ENCODE data around the gene SLC8B1. TPM values are rescaled to one million over a fixed set of nuclear protein-coding genes. Genes with fewer than 3 reads are reported as not detected.
A peak's percentile ranks its signal among the peaks of the same experiment; 100 is the strongest.

The SLC8B1 gene
- total RNA-seq, result 10 to 100 TPM; 22.7 to 59.3 (median 41.3) TPM

DNA sequence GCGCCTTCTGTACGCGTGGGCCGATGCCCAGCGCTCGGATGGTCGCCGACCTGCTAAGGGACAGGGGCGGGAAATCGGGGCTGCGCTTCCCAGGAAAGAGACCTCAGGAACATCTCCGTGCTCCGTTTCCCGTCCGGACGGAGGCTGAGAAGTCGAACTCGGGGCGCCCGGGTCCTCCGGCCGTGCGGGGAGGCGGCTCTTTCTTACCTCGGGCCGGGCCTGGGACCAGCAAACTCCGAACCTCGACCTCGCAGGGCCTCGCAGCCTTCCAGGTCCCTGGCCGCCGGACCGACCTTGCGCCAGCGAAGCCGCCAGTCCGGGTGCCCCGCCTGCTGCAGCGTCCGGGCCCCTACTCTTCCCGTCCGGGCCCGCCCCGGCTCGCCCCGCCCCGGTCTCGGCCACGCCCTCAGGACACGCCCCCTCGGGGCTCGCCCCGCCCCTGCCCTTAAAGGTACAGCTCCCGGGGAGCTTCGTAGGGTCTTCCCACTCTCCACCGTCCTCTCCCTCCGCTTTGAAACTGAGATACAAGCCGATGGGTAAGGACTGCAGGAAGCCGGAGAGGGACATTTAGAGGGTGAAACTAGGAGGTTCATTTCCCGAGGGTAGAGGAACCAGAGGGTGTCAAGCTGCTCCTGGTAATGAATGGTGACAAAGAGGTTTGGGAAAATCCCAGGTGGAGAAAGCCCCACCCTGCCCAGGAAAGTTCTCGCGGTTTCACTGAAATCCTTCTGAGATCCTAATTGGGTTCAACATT, at the start of gene SLC8B1:
SLC8B1 (minus strand) TSS at position 324 of the 754 bp plus-strand sequence. CDS start 2,231 bp downstream, outside the sequence.
- TF ChIP-seq, protein P1, sequence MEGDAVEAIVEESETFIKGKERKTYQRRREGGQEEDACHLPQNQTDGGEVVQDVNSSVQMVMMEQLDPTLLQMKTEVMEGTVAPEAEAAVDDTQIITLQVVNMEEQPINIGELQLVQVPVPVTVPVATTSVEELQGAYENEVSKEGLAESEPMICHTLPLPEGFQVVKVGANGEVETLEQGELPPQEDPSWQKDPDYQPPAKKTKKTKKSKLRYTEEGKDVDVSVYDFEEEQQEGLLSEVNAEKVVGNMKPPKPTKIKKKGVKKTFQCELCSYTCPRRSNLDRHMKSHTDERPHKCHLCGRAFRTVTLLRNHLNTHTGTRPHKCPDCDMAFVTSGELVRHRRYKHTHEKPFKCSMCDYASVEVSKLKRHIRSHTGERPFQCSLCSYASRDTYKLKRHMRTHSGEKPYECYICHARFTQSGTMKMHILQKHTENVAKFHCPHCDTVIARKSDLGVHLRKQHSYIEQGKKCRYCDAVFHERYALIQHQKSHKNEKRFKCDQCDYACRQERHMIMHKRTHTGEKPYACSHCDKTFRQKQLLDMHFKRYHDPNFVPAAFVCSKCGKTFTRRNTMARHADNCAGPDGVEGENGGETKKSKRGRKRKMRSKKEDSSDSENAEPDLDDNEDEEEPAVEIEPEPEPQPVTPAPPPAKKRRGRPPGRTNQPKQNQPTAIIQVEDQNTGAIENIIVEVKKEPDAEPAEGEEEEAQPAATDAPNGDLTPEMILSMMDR (IDR thresholded peaks at IDR 0.05), result no peak
- peak; percentile 82 for DNase-seq (ENCODE audit: low spot score)
- peak; percentile 98 for ATAC-seq (ENCODE audit: low FRiP score)

DNA sequence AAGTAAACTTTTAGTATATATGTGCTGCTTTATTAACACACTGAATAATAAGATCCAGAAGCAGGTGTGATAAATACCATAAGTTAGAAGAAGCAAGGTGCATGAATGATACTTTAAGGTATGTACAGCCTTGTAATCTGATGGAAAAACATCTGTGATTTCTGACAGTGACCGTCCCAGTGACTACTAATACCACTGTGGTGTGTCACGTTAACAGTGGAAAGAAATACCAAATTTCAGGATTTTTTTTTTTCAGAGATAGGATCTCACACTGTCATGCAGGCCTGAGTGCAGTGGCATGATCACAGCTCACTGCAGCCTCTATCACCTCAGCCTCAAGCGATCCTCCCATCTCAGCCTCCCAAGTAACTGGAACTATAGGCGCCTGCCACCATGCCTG, 47.3 kb upstream of the SLC8B1 start:
- DNase-seq (ENCODE audit: low spot score) (no peak), ATAC-seq (ENCODE audit: low FRiP score) (no peak)
- TF ChIP-seq, protein P1 (IDR thresholded peaks at IDR 0.05), result no peak

DNA sequence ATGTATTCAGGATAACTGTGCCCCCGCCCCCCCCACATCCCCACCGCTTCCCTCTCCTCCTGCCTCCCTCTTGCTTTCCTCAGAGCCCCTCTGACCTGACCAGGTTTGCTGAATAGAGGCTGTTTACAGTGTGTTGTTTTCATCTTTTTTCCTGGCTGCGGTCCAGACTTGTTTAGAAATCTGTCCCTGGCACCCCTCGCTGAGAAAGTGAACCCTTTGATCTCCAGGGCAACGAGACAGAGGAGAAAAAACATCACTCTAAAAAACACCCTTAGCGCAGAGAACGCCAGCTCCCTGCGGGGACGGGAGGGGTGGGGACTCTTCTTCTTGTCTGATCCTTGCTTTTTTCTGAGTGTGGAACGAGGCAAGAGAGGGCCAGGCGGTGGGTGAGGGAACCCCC, 46.3 kb upstream of the SLC8B1 start:
- ATAC-seq (ENCODE audit: low FRiP score) (no peak), DNase-seq (ENCODE audit: low spot score) (no peak)
- TF ChIP-seq, protein P1 (IDR thresholded peaks at IDR 0.05), result no peak

DNA sequence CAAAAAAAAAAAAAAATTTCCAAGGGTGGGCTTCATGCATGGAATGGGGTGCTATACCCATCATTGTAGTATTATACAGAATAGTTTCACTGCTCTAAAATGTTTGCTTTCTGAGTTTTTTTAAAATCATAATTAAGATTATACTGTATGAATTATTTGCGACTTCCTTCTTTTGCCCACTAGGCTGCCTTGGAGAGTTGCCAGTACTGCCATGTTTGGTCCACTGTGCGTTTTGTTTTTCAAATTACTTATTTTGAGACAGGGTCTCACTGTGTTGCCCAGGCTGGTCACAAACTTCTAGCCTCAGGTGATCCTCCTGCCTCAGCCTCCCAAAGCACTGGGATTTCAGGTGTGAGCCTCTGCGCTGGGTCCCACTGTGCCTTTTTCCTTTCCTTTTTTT, 43.4 kb upstream of the SLC8B1 start:
- DNase-seq (ENCODE audit: low spot score) (no peak), ATAC-seq (ENCODE audit: low FRiP score) (no peak)
- TF ChIP-seq, protein P1 (IDR thresholded peaks at IDR 0.05), result no peak

DNA sequence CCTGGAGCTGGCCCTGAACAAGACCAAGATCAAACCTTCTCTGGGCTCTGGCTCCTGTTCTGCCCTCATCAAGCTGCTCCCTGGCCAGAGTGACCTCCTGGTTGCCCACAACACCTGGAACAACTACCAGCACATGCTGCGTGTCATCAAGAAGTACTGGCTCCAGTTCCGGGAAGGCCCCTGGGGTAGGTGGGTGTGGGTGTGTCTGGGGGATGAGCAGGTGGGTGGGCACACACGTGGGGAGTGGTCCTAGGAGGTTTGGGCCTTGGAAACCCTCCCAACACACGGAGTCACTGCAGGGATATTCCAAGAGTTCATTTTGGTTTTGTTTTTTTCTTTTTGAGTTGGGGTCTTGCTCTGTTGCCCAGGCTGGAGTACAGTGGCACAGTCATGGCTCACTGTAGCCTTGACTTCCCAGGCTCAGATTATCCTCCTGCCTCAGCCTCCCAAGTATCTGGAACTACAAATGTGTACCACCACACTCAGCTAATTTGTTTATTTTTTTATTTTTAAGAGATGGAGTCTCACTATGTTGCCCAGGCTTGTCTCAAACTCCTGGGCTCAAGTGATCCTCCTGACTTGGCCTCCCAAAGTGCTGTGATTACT, 40.0 kb upstream of the SLC8B1 start:
- ATAC-seq (ENCODE audit: low FRiP score) (no peak), DNase-seq (ENCODE audit: low spot score) (no peak)
- TF ChIP-seq, protein P1 (IDR thresholded peaks at IDR 0.05), result no peak

DNA sequence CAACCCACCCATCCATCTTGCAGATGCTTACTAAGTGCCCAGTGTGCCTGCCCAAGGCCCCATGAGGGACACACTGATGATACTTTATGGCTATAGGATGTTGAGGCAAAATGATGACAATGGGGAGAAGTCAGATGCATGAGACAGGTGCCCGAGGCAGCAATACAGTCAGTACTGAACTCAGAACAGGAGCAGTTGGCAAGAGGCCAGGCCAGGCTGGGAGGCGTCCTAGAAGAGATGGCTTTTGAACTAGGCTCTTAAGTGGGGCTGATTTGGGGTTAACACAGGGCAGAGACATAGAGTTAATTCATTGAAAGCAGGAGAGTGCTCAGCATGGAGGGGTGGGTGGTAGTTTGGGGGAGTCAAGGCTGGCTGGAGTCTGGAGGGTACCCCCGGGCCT, 39.1 kb upstream of the SLC8B1 start:
- ATAC-seq (ENCODE audit: low FRiP score), result no peak
- TF ChIP-seq, protein P1 (IDR thresholded peaks at IDR 0.05), result no peak

DNA sequence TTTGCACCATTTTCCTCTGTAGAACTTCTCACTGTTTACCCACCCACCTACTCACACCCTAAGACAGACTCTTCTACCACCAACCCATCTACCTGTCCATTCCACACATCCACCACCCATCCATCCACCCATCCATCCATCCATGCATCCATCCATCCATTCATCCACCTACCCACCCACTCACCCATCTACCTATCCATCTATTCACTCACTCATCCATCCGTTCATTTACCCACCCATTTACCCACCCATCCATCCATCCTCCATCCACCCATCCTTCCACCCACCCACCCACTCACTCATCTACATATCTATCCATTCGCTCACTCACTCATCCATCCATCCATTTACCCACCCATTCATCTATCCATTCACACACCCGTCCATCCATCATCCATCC, 38.5 kb upstream of the SLC8B1 start:
- TF ChIP-seq, protein P1 (IDR thresholded peaks at IDR 0.05), result no peak
- no peak for DNase-seq (ENCODE audit: low spot score)
- ATAC-seq (ENCODE audit: low FRiP score), result no peak

More for the DNA sequence above, 39.1 kb upstream of the SLC8B1 start:
- DNase-seq (ENCODE audit: low spot score), result no peak
